AG10803 (cell line): Measurements from ENCODE around the gene INSM2.
A peak's percentile ranks its signal among the peaks of the same experiment; 100 is the strongest.

ENCODE experiments used
- DNase-seq: peaks from one replicate; pipeline ENCODE4 v3.0.0; 2010; ENCODE audit warnings: low read depth
- H3K4me3 ChIP-seq: 2 replicates; pipeline ENCODE4 v1.5.1; 2011; ENCODE audit warnings: mild to moderate bottlenecking, low read length, control low read depth
- TF ChIP-seq, protein P1 (sequence below): conservative IDR thresholded peaks from 2 replicates; pipeline ENCODE4 v1.5.1; 2011; ENCODE audit warnings: mild to moderate bottlenecking, low read length, control low read depth, inconsistent platforms

The INSM2 gene

DNA sequence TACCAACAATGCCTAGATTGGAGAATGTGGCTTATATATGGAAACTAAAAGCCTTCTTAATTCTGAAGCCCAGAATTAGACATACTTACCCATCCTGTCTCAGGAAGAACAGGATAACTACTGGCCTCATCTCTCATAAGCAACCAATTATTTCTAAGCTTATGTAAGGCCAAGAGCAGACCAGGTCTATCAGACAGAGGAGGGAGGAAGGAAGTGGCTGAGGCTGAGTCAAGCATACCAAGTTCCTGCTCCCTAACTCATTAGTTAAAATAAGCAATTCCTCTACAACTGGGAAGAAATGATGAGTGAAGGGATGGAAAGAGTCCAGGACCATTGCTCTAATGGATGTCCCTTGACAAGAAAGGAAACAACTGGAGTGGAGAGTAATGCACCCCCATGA is 27.0 kb upstream of the INSM2 start:
- H3K4me3 ChIP-seq = no peak overlapping the region
- DNase-seq = peak; percentile 40
- TF ChIP-seq, protein P1, sequence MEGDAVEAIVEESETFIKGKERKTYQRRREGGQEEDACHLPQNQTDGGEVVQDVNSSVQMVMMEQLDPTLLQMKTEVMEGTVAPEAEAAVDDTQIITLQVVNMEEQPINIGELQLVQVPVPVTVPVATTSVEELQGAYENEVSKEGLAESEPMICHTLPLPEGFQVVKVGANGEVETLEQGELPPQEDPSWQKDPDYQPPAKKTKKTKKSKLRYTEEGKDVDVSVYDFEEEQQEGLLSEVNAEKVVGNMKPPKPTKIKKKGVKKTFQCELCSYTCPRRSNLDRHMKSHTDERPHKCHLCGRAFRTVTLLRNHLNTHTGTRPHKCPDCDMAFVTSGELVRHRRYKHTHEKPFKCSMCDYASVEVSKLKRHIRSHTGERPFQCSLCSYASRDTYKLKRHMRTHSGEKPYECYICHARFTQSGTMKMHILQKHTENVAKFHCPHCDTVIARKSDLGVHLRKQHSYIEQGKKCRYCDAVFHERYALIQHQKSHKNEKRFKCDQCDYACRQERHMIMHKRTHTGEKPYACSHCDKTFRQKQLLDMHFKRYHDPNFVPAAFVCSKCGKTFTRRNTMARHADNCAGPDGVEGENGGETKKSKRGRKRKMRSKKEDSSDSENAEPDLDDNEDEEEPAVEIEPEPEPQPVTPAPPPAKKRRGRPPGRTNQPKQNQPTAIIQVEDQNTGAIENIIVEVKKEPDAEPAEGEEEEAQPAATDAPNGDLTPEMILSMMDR = no peak

- no peak overlapping the region for H3K4me3 ChIP-seq
- TF ChIP-seq, protein P1 = no peak
- DNase-seq = no peak
Measured at GRCh38 chr14:35509846-35510245, 24.1 kb upstream of the INSM2 start.

GRCh38 chr14:35512765-35513164 is 21.2 kb upstream of the INSM2 start:
- TF ChIP-seq, protein P1 = no peak

GRCh38 chr14:35515916-35516315 is 18.0 kb upstream of the INSM2 start:
- DNase-seq = no peak
- no peak overlapping the region for H3K4me3 ChIP-seq
- TF ChIP-seq, protein P1 = no peak

More at GRCh38 chr14:35512765-35513164, 21.2 kb upstream of the INSM2 start:
- DNase-seq = no peak
- H3K4me3 ChIP-seq = no peak overlapping the region

- TF ChIP-seq, protein P1 = no peak
- DNase-seq = no peak
- no peak overlapping the region for H3K4me3 ChIP-seq
Measured at GRCh38 chr14:35519986-35520385, 14.0 kb upstream of the INSM2 start.

- H3K4me3 ChIP-seq = no peak overlapping the region
- TF ChIP-seq, protein P1 = no peak
- no peak for DNase-seq
Measured at GRCh38 chr14:35525695-35526094, 8.3 kb upstream of the INSM2 start.

DNA sequence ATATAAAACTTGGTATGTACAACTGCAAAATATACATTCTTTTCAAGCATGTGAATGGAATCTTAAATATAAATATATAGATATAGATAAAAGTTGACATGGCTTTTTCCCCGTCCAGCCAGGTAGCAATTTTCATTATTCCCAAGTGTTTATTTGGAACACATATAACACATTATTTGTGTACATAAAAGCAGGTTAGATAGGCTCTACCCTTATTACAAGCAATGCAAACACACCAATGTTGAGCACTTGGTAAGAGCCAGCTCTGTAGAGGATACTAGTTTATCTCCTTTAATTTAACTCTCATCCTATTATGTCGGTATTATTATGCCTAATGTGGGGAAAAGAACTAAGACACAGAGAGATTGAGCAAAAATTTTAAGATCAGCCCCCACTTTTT is 7.0 kb upstream of the INSM2 start:
- no peak for DNase-seq
- TF ChIP-seq, protein P1 = no peak
- no peak overlapping the region for H3K4me3 ChIP-seq
